SK-N-MC (cell line): ENCODE measurements around the gene ANKRD44.

Experiments used
- EZH2 ChIP-seq: fragments of 200-600 bp; sonication (generic); IDR thresholded peaks from one replicate; pipeline ENCODE4 v1.6.1; 2017; ENCODE audit warnings: antibody characterized with exemption
- POLR2AphosphoS5 ChIP-seq: IDR thresholded peaks from 2 replicates; pipeline ENCODE4 v1.6.1; 2012; ENCODE audit warnings: mild to moderate bottlenecking, low read depth, low read length, borderline replicate concordance

GRCh38 chr2:197208024-197208423 lies 102.6 kb downstream of the ANKRD44 start:
- TF ChIP-seq POLR2AphosphoS5 = no peak
- TF ChIP-seq EZH2 = no peak
